DMS153 treated with DMSO at 0.1 percent for 48 hours (cell line): ENCODE measurements around the gene HYAL4.
"Not testable (repeated sequence)": the region's sequence is repeated elsewhere in the genome, so short reads cannot be mapped to it uniquely, and the experiment has no call there.

Experiments
- DNase-seq: peaks from one replicate; lab custom pipeline; 2025; ENCODE audit not compliant: unreplicated experiment; lab: John Stamatoyannopoulos, UW

The HYAL4 gene

GRCh38 chr7:123846217-123846891, 1.4 kb downstream of the HYAL4 start:
- no peak for DNase-seq

- no peak for DNase-seq
These were observed 2.9 kb downstream of the HYAL4 start for GRCh38 chr7:123847868-123848267.

DNA sequence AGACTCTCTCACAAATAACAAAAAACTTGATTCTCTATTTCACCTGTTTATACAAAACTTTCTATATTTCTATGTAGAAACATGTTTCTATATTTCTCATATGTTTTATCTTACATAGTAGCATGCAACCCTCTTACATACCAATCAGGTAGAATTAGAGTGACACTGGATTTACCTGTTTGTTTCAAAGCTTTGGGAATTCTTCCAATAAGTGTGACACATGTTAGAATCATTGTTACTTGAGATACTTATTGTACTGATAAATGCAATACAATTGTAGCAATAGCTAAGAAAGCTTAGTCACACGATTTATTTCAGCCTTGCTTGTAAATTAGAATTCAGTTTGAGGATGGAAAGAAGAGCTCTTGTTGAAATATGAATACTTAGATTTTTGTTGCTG, 4.9 kb downstream of the HYAL4 start:
- DNase-seq: no peak

GRCh38 chr7:123851404-123851803, 6.4 kb downstream of the HYAL4 start:
- not testable (repeated sequence) for DNase-seq

- DNase-seq: not testable (repeated sequence)
These were observed 9.3 kb downstream of the HYAL4 start for GRCh38 chr7:123854291-123854690.

- not testable (repeated sequence) for DNase-seq
These were observed 11.5 kb downstream of the HYAL4 start for GRCh38 chr7:123856428-123856827.

- no peak for DNase-seq
These were observed 15.9 kb downstream of the HYAL4 start for GRCh38 chr7:123860848-123861247.

DNA sequence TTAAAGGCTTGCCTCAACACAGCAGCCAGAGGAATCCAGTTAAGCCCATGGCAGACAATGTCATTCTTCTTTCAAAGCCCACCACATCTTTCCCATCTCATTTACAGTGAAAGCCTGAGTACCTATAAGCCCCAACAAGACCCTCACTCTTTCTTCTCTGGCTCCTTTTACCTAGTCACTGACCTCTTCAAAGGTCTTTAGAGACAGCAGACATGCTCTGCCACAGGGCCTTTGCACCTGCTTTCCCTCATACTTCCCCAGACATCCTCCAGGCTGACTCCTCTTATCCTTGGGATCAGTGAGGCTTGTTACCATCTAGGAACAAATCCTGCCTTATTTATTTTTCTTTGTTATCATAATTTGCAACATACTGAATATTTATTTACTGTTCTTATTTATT, 17.8 kb downstream of the HYAL4 start:
- no peak for DNase-seq

GRCh38 chr7:123863461-123863860, 18.5 kb downstream of the HYAL4 start:
- no peak for DNase-seq

DNA sequence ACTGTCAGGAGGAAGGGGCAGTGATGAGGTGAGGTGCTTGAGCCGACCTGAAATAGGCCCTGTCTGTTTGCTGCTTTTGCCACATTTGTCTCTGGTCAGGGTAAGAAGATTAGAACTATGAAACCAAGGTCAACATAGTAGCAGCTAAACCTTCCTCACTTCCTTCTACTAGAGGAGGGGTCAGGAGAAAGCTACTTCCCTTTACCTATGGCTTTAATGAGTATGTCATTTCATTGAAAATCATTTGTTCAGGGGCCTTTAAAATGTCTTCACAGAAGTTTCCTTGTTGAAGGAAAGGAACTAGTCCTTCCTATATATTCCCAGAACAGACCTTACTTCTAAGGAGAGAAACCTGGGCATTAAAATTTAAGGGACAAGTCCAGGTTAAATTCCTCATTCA, 19.0 kb downstream of the HYAL4 start:
- no peak for DNase-seq

DNA sequence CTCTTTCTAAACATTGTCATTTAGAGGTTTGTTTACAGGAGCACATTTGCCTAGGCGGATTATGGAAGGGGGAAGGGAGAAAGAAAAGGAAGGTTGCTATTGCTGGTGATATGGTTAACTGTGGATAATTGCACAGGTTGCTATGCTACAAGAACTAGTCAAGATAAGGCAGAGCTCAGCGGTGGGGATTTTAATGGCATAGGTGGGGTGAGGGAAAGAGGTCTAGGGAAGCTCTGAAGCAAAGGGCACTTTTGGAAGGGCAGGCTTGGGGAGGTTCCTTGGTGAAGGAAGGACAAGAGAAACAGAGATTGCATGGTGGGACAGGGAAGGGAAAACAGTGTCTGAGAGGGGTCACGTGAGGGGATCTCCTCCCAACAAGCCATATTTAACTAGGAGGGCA, 19.5 kb downstream of the HYAL4 start:
- peak; percentile 40 for DNase-seq

GRCh38 chr7:123864966-123865365, 20.0 kb downstream of the HYAL4 start:
- DNase-seq: no peak

DNA sequence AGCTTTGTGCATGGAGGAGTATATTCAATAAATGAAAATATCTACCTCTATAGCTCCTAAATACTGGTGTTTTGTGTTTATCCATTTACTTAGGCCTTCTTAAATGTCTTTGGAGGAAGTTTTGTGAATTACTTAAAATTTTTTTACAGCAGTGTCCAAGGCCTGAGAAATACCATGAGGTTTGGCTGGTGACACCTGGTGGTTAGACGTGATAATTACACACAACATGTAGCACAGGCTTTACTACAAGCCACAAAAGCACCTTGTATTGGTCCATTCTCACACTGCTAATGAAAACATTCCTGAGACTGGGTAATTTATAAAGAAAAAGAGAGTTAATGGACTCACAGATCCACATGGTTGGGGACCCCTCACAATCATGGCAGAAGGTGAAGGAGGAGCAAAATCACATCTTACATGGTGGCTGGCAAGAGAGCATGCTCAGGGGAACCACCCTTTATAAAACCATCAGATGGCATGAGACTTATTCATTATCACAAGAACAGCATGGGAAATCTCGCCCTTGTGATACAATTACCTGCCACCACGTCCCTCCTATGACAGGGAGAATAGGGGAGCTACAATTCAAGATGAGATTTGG, 20.6 kb downstream of the HYAL4 start:
- DNase-seq: peak; percentile 14

GRCh38 chr7:123867225-123867624, 22.3 kb downstream of the HYAL4 start:
- DNase-seq: no peak

GRCh38 chr7:123871998-123872867, 27.3 kb downstream of the HYAL4 start:
- peak; percentile 41 for DNase-seq

DNA sequence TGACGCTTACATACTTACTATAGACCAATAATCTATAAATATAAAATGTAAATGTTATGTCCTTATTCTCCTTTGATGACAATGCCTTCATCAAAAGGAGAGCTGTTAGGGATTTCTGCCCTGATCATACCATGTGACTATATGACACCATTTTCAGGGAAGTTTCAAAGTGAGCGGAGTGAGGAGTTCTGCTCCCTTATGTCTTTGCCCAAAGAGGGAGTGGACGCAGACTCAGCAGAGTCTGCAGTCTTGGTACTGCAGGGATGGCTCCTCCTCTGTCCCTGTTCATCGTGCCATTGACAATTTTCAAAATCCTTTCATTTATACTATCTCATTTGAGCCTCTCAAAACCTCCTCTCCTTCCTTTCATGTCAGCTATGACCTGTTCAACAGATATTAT, 27.9 kb downstream of the HYAL4 start:
- no peak for DNase-seq

GRCh38 chr7:123876557-123877256, 31.7 kb downstream of the HYAL4 start:
- no peak for DNase-seq

DNA sequence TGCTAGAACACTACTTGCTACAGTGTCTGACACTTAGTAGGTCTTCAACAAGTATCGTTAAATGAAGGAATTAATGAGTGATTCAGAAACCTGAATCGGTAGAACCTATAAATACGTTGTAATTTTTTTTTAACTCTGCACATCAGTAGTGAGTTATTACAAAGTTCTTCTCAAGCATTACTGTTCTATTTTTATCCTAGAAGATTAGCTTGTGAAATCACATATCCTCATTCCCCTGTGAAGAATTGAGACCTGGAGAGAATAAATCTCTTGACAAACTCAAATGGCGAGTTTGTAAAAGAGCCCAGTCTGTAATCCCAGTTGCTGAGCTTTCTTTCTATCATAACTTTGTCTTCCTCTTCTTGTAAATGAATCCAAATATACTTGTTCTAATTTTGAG, 34.7 kb downstream of the HYAL4 start:
- DNase-seq: no peak

DNA sequence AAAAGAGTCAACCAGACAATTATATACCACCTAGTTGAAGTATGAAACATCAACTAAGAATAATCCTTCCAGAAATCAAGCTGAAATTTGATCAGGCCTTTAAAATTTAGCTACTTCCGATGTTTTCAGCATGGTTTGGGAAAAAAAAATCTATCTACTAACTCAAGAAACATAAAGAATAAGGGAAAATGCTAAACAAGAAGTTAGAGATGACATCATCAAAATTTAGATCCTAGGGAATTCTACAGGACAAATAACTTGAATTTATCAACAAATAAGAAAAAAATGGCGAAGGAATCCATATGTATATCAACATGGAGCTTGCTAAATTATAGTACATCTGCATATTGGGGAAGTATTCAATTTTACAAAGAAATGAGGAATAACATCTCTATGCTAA, 36.3 kb downstream of the HYAL4 start:
- no peak for DNase-seq

- no peak for DNase-seq
These were observed 38.2 kb downstream of the HYAL4 start for GRCh38 chr7:123883154-123883553.

GRCh38 chr7:123888192-123888591, 43.2 kb downstream of the HYAL4 start:
- no peak for DNase-seq
